Globus pallidus (tissue), 1 donor: ENCODE measurements around the gene ARHGAP42.

Source experiments
- DNase-seq: peaks from one replicate; pipeline ENCODE4 v3.0.0-alpha.2; 2015; ENCODE audit warnings: low spot score

ARHGAP42 gene

DNA sequence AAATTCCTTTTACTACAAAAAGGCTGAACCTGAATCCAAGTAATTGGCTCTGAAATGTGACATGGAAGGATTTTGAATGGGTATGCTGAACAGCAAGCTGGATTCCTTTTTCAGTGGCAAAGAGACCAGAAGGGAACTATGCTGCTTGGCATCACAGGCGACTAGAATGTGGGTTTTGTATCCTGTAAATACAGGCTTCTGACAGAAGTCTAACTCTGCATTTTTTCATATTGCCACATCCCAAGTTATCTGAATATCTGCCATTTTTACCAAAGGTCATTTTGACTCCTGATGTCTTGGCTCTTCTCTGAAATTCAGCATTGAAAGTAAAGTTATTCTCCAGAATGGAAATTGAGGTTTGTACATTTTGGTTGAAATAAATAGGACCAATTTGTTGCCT lies 145.7 kb downstream of the ARHGAP42 start:
- no peak for DNase-seq

DNA sequence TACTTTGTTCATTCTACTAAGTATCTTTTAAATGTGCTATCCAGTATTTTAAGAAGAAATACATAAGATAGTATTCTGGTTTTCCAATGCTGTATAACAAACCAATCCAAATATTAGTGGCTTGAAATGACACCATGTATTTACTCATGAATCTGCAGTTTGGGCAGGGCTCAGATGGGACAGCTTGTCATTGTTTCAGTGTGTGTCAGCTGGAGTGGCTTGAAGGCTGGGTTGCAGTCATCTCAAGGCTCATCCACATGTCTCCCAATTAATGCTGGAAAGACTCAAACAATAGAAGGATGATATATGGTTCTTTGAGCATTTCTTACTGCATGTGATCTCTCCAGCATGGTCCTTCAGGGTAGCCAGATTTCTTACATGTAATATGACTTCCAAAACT lies 146.2 kb downstream of the ARHGAP42 start:
- no peak for DNase-seq

DNA sequence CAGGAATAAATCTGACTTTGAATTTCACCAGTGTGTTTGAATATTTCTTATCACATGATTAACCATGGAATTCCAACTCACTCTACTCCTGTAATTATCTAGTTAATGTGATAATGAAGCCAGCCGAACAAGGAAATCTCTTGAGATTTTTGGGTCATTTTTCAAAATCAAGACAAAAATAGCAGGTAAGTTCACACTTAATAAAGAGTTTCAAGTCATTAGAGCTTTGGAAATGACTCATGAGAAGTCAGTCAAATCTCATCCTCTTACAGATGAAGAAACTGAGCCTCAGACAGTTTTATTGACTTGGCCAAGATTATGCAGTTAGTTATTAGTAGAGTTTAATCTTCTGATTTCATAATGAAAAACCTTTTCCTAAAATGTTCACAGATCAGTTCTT lies 148.8 kb downstream of the ARHGAP42 start:
- DNase-seq: no peak

DNA sequence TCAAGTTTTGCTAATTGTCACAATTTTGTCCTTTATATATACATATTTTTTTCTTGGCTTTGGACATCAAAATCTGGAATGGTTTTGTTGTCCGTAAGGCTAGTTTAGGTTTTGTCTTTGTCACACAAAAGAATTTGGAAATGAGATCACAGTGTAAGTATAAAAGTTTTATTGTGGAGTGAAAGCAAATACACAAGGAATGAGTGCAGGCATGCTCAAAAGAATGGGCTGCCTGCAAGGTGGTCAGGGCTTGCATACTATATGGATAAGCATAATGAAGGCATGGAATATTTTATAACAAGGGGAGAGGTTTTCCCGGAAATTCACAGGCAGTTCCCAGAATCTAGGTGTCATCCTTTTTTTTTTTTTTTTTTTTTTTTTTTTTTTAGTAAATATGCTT lies 150.2 kb downstream of the ARHGAP42 start:
- no peak for DNase-seq

DNA sequence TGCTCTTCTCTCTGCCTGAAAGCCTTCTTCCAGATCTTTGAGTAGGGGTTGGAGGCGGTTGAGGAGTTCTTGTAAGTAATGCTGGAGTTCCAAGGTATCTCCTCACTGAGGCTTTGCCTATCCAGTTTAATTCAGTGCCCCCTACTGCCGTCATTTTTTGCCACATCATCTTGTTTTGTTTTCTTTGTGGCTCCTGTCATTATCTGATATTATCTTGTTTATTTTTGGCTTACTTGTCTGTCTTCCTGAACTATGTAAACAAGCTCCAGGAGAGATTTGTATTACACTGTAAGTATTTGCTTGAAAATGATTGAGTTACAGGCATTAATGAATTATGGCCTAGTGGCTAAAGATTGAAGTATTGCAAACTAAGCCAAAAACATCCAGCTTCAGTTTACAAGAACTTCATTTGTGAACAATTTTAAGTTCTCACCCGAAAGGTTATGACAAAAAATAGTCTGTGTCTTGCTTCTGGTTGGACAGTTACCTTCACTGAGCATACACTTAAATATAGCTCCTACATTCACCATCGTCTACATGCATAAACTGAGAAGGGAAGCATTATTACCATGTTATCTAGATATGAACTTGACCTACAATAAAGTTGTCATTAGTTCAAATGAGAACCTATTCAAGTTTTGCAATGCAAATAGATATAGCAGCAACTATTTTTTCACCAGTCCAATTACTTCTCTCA lies 154.8 kb downstream of the ARHGAP42 start:
- no peak for DNase-seq

DNA sequence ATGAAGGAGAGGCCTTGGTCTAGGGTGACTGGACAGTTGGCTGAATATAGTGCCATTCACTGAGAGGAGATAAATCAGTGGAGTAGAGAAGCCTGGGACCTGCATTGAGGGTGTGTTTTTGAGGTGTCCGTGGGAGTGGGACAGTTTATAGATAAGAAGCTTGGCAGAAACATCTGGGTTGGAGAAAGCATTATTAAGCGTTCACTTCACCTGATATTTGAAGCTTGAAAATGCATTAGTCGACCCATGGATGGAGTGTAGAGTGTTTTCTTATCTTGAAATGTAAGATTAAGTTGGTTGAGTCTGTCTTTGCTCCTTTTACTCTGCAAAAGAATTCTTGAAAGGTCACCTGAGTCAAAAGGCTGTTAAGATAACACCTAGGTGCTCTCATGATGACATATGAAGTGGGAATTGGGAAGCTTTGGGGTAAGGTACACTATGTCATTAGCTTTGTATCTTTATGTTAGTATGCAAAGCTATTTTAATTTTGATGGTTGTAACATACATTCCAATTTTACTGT lies 160.7 kb downstream of the ARHGAP42 start:
- no peak for DNase-seq

DNA sequence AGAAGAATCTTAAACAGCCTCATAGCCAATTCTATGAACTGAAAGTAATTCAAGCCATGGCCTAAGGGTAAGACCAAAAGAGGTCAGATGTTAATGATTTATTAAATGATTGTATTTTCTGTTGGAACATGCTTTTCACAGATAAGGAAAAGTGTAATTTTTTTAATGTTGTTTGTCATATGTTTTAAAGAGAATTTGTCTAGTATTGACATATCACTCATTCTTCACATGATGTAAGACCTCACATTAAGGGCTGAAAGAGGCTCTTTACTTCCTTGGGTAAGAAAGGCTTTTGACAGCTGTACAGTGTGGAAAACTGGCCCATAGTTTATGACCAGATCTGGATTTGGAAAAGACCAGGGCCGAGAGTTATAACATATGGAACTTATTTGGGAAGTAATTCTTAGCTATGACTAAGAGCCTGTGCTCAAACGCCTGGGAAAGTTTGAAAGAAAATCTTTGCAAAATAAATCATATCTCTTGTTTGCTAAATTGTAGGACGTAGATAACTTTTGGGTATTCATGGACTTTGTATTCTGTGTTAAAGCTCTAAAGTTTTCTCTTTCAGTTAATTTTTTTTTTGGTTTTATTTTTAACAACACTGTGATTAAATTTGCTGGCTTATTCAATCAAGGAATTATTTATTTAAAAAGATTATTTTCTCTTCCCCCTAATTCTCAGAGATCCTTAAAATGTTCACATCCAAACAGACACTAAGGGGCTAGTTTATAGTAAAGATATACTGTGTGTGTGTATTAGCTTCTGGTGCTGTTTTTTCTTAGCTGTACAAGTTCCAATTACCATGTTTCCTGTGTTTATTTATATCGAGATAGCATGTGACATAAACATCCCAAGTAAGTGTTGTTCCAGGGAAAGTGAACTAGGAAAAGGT lies 162.2 kb downstream of the ARHGAP42 start:
- DNase-seq: no peak

DNA sequence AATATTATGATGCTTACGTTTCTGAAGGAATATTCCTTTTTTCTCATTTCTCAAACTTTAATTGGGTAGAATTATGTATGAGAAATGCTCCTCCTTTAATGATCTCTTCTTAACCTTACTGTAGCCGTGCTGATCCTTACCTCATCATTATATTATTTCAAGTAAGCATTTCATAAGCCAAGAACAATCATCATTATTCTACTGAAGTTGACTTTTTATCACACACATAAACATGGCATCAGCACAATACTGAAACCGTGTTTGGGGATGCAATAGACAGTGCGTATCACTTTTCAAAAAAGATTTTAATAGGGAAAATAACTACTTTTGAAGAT lies 162.8 kb downstream of the ARHGAP42 start:
- no peak for DNase-seq

DNA sequence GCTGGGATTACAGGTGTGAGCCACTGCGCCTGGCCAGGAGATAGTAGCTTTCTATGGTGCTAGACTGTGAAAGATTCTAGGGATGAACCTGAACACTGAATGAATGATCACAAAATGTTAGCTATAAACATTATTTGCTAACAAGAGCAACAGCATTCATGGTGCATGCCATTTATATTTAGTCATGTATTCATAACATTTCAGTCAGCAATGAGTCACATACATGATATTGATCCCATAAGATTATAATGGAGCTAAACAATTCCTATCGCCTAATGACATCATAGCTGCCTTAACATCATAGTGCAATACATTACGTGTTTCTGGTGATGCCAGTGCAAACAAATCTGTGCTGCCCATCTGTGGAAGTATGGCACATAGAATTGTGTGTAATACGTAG lies 164.1 kb downstream of the ARHGAP42 start:
- no peak for DNase-seq

DNA sequence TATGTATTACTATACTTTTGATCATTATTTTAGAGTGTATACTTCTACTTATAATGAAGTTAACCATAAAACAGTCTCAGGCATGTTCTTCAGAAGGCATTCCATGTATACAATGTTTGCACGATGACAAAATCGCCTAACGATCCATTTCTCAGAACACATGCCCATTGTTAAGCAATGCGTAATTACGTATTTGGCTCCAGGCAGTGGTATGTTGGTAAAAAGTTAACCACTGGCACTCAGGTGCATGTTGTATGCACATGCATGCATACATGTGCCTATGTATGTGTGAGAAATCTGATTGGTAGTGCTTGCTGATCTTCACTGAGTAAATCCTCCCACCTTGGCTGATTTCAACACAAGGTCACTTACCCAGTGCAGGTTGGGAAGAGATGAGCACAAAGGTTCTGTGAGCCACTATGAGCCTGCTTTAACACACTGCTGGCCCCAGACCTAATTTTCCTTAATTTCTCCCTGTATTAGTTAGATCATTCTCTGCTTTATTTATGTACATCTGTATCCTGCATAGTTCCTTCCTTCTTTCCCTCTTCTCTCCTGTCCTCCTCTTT lies 164.6 kb downstream of the ARHGAP42 start:
- no peak for DNase-seq

DNA sequence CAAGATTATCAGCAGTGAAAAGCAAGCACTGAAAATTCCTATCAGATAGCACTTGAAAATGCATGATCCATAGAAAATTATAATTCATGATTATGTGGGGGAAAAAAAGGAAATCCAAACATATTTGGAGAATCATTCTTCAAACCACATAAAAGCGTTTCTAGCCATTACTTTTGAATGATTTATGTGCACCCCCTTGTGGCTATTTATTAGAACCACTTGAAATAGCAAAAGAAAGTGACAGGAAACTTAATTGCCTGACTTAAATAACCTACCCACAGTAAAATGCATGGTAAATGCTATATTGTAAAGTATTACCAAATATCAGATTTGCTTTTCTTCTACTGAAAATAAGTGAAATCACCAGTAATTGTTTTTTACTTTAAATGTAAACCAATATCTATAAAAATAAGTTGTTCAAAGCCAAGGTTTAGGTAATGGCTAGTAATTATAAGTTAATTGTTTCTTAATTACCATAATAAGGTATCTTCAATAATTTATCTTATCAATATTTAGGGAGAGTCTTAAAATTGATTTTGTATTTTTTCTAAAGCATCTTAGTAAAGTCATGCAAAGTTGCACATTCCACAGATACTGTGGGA lies 168.5 kb downstream of the ARHGAP42 start:
- peak; percentile 51 for DNase-seq

DNA sequence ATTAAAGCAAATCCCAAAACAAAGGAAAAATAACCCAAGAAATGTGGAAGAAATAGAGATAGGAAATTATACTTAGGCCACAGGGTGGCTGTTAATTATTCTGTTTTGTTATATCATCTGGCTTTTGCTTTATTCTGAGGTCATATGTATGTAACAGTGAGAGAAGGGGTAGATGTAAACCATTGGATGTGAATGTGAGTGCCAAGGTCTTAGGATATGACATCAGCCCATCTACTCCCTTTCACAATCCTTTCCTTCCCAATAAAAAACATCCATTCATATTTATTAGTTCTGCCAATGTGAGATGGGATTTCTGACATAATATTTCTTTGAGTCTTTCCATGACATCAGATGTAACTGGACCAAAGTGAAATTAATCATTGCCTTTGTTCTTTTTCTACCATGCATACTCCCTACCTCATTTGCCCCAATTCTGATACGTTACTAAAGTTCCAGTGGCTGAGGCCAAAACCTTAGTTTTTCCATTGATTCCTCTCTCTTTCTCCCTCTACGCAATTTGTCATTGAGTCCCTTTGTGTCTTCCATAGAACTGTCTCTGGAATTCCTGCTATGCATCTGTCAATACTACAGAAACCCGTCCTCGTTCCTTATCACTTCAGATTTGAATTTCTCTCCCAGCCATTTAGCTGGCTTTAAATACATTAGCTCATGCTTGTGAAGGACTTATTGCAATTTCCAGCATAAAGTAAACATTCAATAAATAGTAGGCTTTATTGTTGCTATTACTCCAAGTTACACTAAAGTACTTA lies 170.3 kb downstream of the ARHGAP42 start:
- DNase-seq: no peak

DNA sequence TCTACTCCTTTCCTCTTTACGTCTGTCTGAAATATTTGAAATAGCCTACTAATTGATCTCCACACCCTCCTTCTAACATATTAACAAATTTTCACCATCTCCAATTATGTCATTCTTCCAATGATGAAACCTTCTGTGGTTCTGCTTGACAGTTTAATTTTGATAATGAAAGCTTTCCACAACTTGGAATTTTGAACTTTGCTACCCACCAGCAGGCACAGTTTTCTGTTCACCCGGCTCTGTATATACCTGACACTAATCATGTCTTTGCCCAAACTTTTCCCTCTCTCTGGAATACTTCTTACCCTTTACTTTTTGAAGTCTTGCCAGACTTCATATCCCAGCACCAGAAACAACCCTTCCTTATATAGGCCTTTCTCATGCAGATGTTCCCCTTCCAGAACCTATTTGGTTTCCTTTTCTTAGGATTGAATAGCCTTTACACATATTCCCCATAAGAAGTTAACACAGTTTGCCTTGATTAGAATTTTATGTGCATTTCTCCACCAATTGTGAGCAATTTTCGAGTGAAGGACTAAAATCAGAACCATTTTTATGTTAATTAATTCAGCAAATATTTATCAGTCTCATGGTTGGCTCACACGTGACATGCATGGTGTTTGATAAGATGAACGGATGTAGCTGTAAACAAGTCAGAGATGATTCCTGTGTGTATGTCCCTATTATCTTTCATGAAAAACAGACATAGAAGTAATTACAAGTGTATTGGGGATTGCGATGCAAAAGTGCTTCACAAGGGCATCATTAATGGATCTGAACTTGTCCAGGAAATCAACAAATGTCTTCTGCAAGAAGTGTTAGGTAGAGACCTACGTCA lies 173.4 kb downstream of the ARHGAP42 start:
- no peak for DNase-seq

DNA sequence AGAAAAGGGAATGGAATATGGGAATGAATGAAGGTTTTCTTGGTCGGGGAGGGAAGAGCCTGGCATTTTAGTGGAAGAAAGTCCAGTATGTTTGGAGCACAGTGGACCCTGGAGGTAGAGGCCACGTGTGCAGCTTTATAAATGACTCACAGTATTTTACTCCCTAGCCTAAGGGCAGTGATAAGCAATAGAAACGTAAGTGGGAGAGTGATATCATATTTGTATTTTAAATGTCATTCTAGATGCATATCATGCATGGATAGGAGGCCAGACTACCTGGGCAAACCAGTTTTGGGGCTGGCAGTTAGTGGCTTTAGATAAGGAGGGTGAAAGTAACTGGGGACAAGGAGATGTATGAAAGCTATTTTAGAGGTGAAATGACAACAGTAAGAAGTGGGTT lies 174.1 kb downstream of the ARHGAP42 start:
- no peak for DNase-seq

DNA sequence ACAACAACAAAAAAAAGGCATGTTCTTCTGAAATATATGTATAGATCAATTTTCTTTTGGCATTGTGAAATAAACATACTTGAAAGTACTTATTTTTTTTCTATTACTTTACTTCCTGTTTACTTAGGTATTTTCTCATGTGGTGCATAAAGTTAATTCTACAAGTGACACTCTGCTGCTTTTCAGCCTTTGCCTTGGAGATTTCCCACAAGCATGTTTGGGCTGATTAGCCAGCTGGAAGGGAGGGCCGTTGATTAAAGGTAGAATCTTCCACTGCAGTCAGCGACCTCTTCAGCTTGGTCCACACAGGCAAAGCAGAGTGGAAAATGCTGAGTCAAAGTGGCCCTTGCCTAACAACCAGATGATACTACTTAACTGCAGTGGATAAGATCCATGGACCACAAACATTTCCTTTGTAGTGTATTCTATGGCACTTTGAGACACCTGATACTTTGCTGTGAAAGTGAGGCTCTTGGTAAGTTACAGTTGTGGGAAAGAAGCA lies 176.0 kb downstream of the ARHGAP42 start:
- no peak for DNase-seq

DNA sequence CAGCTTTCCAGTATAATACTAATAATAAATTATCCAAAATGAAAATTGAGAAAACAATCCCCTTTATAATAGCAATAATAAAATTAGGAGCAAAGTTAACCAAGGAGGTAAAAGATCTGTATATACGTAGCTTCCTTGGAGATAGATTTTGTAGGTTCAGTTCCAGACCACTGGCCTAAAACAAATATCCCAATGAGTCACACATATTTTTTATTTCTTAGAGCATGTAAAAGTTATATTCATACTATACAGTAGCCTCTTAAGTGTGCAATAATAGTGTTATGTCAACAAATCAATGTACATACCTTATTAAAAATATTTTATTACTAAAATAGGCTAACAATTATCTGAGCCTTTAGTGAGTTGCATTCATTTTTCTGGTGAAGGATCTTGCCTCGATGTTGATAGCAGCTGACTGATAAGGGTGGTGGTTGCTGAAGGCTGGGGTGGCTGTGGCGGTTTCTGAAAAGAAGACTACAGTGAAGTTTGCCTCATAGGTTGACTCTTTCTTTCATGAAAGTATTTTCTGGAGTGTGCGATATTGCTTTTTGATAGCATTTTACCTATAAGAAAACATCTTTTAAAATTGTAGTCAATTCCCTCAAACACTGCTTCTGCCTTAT lies 178.5 kb downstream of the ARHGAP42 start:
- no peak for DNase-seq

DNA sequence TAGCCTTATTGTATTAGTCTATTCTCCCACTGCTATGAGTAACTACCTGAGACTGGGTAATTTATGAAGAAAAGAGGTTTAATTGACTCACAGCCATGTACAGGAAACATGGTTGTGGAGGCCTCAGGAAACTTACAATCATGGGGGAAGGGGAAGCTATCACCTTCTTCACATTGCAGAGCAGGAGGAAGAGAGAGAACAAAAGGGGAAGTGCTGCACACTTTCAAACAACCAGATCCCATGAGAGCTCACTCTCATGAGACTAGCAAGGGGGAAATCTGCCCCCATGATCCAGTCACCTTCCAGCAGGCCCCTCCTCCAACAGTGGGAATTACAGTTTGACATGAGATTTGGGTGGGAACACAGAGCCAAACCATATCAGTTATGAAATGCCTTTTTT lies 179.4 kb downstream of the ARHGAP42 start:
- DNase-seq: no peak

DNA sequence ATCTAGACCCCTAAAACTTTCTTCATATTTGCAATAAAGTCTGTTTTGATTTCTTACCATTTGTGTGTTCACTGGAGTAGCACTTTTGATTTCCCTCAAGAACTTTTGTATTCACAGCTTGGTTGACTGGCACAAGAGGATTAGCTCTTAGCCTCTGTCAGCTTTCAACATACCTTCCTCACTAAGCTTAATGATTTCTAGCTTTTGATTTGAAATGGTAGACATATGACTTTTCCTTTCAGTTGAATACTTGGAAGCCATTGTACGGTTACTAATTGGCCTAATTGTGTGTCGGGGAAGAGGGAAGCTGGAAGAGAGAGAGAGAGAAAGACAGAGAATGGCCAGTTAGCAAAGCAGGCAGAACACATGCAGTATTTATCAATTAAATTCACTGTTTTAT lies 180.5 kb downstream of the ARHGAP42 start:
- DNase-seq: no peak

DNA sequence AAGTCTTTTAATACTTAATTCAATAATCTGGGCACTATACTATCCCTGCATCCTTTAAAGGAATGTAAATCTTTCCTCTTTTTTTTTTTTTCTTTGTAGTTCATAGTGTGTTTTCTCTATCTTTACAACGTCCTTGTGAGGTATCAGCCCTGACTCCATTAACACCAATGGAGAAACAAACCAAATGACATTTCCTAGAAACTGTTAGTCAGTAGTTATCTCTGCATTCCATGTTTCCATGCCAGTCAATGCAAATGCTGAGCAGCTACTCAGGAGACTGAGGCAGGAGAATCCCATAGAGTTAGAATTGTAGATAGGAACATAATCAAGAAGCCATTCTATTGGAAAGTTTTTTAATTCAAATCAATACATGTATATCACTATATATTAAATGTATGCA lies 182.2 kb downstream of the ARHGAP42 start:
- DNase-seq: no peak

DNA sequence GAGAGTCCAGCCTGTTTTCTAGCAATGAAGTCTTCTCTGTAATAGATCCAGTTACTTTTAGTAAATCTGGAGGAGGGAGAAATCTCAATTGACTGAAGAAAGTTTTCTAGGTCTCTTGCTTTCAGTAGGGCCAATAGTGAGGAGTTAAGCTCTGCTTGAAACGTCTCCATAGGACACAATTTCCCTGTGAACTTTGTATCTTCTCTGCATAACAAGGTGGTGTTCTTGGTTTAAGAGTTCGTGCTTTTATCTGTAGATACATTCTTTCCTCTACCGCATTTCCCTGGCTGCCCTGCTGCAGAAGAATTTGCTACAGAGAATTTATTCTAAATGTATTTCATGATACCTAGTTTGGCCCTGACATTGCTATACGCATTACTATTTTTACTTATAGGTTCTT lies 183.1 kb downstream of the ARHGAP42 start:
- no peak for DNase-seq
